IMR-90 (cell line): ENCODE results near the gene MEIS1. TPM values are rescaled to one million over a fixed set of nuclear protein-coding genes. Genes with fewer than 3 reads are reported as not detected.

Experiments
- ATAC-seq: fragments of 200-7000 bp; cut with Tn5 transposase; 2 replicates; pipeline ENCODE4 v1.9.1; 2020; ENCODE audit warnings: low read depth, mild to moderate bottlenecking, moderate library complexity
- BruUV-seq: library from RNA; stranded (reverse); fragments of 400-500 nt; replicated peaks from 2 replicates; lab custom pipeline; 2021; lab: Mats Ljungman, UMichigan
- CTCF ChIA-PET: fragments of 300-600 bp; formaldehyde crosslinking; extraction: SDS; loops from one replicate; lab custom pipeline; 2021; ENCODE audit warnings: antibody characterized with exemption; lab: Yijun Ruan, JAX
- POLR2A ChIA-PET: fragments of 300-600 bp; sonication (Branson Sonifier 250); formaldehyde crosslinking; loops from one replicate; lab custom pipeline; 2022; ENCODE audit warnings: antibody characterized with exemption; ENCODE audit not compliant: unreplicated experiment; lab: Charles Lee
- DNase-seq: peaks from one replicate; pipeline ENCODE4 v3.0.0; 2013
- H2AFZ ChIP-seq: replicated peaks from 2 replicates; pipeline ENCODE3; 2013; ENCODE audit warnings: low read length, mild to moderate bottlenecking; ENCODE audit not compliant: poor library complexity
- H2AK5ac ChIP-seq: 2 replicates; pipeline ENCODE4 v1.6.1; 2013; ENCODE audit warnings: low read depth, low read length, inconsistent platforms
- H2AK9ac ChIP-seq: replicated peaks from 2 replicates; pipeline ENCODE3; 2013; ENCODE audit warnings: mild to moderate bottlenecking, low read depth, low read length, moderate library complexity; ENCODE audit not compliant: poor library complexity
- H2BK120ac ChIP-seq: 2 replicates; pipeline ENCODE4 v1.6.1; 2013; ENCODE audit warnings: low read depth, low read length, inconsistent platforms
- H2BK15ac ChIP-seq: 3 replicates; pipeline ENCODE4 v1.6.1; 2013; ENCODE audit warnings: low read depth, low read length, inconsistent platforms
- H2BK20ac ChIP-seq: 2 replicates; pipeline ENCODE4 v1.6.1; 2013; ENCODE audit warnings: low read depth, mild to moderate bottlenecking, inconsistent platforms, low read length, moderate library complexity
- H2BK5ac ChIP-seq: 2 replicates; pipeline ENCODE4 v1.6.1; 2013; ENCODE audit warnings: mild to moderate bottlenecking, low read depth, low read length, inconsistent platforms; ENCODE audit not compliant: poor library complexity, severe bottlenecking
- H3K14ac ChIP-seq: replicated peaks from 2 replicates; pipeline ENCODE4 v1.6.1; 2013; ENCODE audit warnings: low read depth, low read length, inconsistent platforms
- H3K18ac ChIP-seq: 2 replicates; pipeline ENCODE4 v1.6.1; 2013; ENCODE audit warnings: low read depth, low read length, control low read depth
- H3K23ac ChIP-seq: 2 replicates; pipeline ENCODE4 v1.6.1; 2013; ENCODE audit warnings: low read depth, low read length, inconsistent platforms
- H3K27ac ChIP-seq: 2 replicates; pipeline ENCODE4 v1.5.1; 2013; ENCODE audit warnings: mild to moderate bottlenecking, control low read depth, low read length; ENCODE audit not compliant: insufficient read depth
- H3K27me3 ChIP-seq: 2 replicates; pipeline ENCODE4 v1.6.1; 2013; ENCODE audit warnings: low read length; ENCODE audit not compliant: control insufficient read depth, insufficient read depth
- H3K36me3 ChIP-seq: 2 replicates; pipeline ENCODE4 v1.6.1; 2013; ENCODE audit warnings: low read length, mixed read lengths; ENCODE audit not compliant: control insufficient read depth, insufficient read depth
- H3K4ac ChIP-seq: 2 replicates; pipeline ENCODE4 v1.6.1; 2013; ENCODE audit warnings: low read depth, low read length, inconsistent platforms
- H3K4me1 ChIP-seq: 2 replicates; pipeline ENCODE4 v1.6.1; 2013; ENCODE audit warnings: low read length, mixed read lengths; ENCODE audit not compliant: control insufficient read depth, insufficient read depth
- H3K4me2 ChIP-seq: 2 replicates; pipeline ENCODE4 v1.6.1; 2013; ENCODE audit warnings: low read depth, mild to moderate bottlenecking, control low read depth, low read length, moderate library complexity
- H3K4me3 ChIP-seq: 2 replicates; pipeline ENCODE4 v1.5.1; 2013; ENCODE audit warnings: low read depth, mild to moderate bottlenecking, control low read depth, low read length, moderate library complexity; ENCODE audit not compliant: insufficient read depth
- H3K56ac ChIP-seq: 2 replicates; pipeline ENCODE4 v1.6.1; 2013; ENCODE audit warnings: low read length, inconsistent platforms; ENCODE audit not compliant: insufficient read depth; ENCODE audit errors: extremely low read depth
- H3K79me1 ChIP-seq, 2 experiments: 2 replicates each; pipeline ENCODE4 v1.6.1; 2013; ENCODE audit warnings: low read length in 2 of 2, inconsistent platforms in 1 of 2, low read depth in 1 of 2
- H3K9ac ChIP-seq: 2 replicates; pipeline ENCODE4 v1.6.1; 2013; ENCODE audit warnings: low read depth, low read length, control low read depth
- H3K9me1 ChIP-seq: 2 replicates; pipeline ENCODE4 v1.6.1; 2013; ENCODE audit warnings: low read length, inconsistent platforms; ENCODE audit not compliant: insufficient read depth
- H3K9me3 ChIP-seq: 2 replicates; pipeline ENCODE4 v1.6.1; 2013; ENCODE audit warnings: low read length; ENCODE audit not compliant: control insufficient read depth, insufficient read depth
- H4K20me1 ChIP-seq: 2 replicates; pipeline ENCODE4 v1.6.1; 2013; ENCODE audit warnings: low read length, inconsistent platforms; ENCODE audit not compliant: insufficient read depth
- H4K5ac ChIP-seq: 2 replicates; pipeline ENCODE4 v1.6.1; 2013; ENCODE audit warnings: mild to moderate bottlenecking, low read depth, low read length, control low read depth
- H4K8ac ChIP-seq, 2 experiments: 2 replicates each; pipeline ENCODE4 v1.6.1; 2013; ENCODE audit warnings: low read depth in 2 of 2, low read length in 2 of 2, control low read depth in 1 of 2, inconsistent platforms in 1 of 2
- H4K91ac ChIP-seq: 2 replicates; pipeline ENCODE4 v1.6.1; 2013; ENCODE audit warnings: low read depth, low read length, inconsistent platforms; ENCODE audit not compliant: insufficient read depth
- BHLHE40 ChIP-seq: fragments of 150-350 bp; IDR thresholded peaks from 2 replicates; pipeline ENCODE4 v1.6.1; 2016; ENCODE audit warnings: mild to moderate bottlenecking, low read depth, low read length
- CHD1 ChIP-seq: IDR thresholded peaks from 2 replicates; pipeline ENCODE4 v1.6.1; 2012; ENCODE audit warnings: low read depth, low read length, improper control_type of control experiment
- ELK1 ChIP-seq: fragments of 150-350 bp; IDR thresholded peaks from 2 replicates; pipeline ENCODE4 v1.6.1; 2016; ENCODE audit warnings: low read depth, mild to moderate bottlenecking, low read length, moderate library complexity, borderline replicate concordance
- MAZ ChIP-seq: IDR thresholded peaks from 2 replicates; pipeline ENCODE4 v1.6.1; 2012; ENCODE audit warnings: low read depth, mild to moderate bottlenecking, low read length, improper control_type of control experiment, moderate library complexity, borderline replicate concordance
- MXI1 ChIP-seq: IDR thresholded peaks from 2 replicates; pipeline ENCODE4 v1.6.1; 2012; ENCODE audit warnings: low read depth, mild to moderate bottlenecking, low read length, moderate library complexity, borderline replicate concordance
- RAD21 ChIP-seq: IDR thresholded peaks from 2 replicates; pipeline ENCODE4 v1.6.1; 2012; ENCODE audit warnings: low read length, improper control_type of control experiment
- RFX5 ChIP-seq: IDR thresholded peaks from 2 replicates; pipeline ENCODE4 v1.8.0; 2012; ENCODE audit warnings: low read depth, mild to moderate bottlenecking, low read length, moderate library complexity
- SMC3 ChIP-seq: fragments of 150-350 bp; IDR thresholded peaks from 2 replicates; pipeline ENCODE4 v1.6.1; 2016; ENCODE audit warnings: low read depth, mild to moderate bottlenecking, antibody characterized with exemption, low read length, moderate library complexity
- USF2 ChIP-seq: fragments of 150-350 bp; IDR thresholded peaks from 2 replicates; pipeline ENCODE4 v1.6.1; 2017; ENCODE audit warnings: mild to moderate bottlenecking, antibody characterized with exemption, low read length, low read depth
- whole genome bisulfite sequencing, 2 experiments: methylation state at CpG; one replicate each; pipeline versions ENCODE4 v1.1.5 to v1.1.7; 2013; ENCODE audit warnings: missing lambda C conversion rate in 2 of 2; ENCODE audit not compliant: insufficient read length in 1 of 2; ENCODE audit errors: extremely low coverage in 2 of 2; 5-methylcytosine and 5-hydroxymethylcytosine counted together
- dilution Hi-C: fragments of 300-500 bp; cut with HindIII; formaldehyde crosslinking; loops from one replicate; pipeline ENCODE4 v1.14.3; 2018; ENCODE audit warnings: low sequenced_read_pairs; ENCODE audit not compliant: unreplicated experiment
- in situ Hi-C: fragments of 300-500 bp; cut with MboI; formaldehyde crosslinking; loops from 3 replicates; pipeline ENCODE4 v1.14.3; 2019; ENCODE audit warnings: low sequenced_read_pairs, inconsistent platforms, mixed read lengths
- intact Hi-C: fragments of 100-400 bp; cut with micrococcal nuclease; formaldehyde crosslinking; loops from 2 replicates; pipeline ENCODE4 v1.10.0; 2022
- polyA plus RNA-seq, 3 experiments: library from polyadenylated mRNA; depleted of rRNA; stranded (reverse); fragments of >200 nt; gene quantifications; 2 replicates each; pipeline ENCODE4 v1.2.3, GENCODE V29; 2012; ENCODE audit warnings: low replicate concordance in 1 of 3
- total RNA-seq: library from RNA; depleted of rRNA; stranded (reverse); fragments of >200 nt; gene quantifications from 2 replicates; pipeline ENCODE4 v1.2.3, GENCODE V29; 2012
- TF ChIP-seq, protein P1 (sequence below): conservative IDR thresholded peaks from 2 replicates; pipeline ENCODE4 v1.5.1; 2012; ENCODE audit warnings: mild to moderate bottlenecking, low read depth, low read length, improper control_type of control experiment

The MEIS1 gene
- total and polyA plus RNA-seq, 2 of the 4 experiments (the other 2 are of a cell fraction), result 54.4 to 157 TPM

DNA sequence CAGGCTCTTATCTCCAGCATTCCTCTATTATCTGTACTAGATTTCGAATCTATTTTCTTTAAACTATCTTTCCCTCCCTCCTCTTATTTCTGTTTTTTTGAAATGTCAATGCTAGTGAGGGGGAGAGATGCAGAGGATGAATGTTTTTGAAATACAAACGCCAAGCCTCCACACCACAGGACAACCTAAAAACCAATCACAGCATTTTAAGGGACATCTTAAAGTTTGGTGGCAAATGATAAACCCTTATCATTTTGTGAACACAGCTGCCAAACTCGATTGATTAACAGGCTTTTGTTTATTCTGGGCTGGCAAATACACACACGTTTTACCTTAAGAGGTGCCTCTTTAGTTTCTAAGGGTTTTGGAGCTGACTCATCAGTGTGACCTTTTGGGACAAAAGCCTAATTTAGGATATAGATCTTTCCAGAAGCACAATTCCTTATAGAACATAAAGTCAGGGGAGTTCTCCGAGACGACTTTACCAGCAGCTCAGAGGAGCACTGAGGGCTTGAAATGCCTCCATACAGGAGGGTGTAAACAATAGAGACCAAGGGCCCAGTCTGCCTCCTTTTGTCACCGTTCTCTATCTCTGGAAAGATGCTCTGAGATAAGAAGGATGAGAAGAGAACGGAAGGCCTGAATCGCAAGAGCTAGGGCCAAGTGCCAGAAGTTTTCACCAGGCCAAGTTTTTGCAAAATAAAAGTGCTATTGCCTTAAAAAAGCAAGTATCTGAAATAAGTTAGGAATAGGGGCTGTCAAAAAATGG is 4.2 kb upstream of the MEIS1 start:
- peak overlapping the region; percentile 56 for H2BK120ac ChIP-seq
- peak overlapping the region; percentile 63 for H3K4me2 ChIP-seq
- H3K9ac ChIP-seq, result peak overlapping the region; percentile 60
- DNase-seq (no peak), ATAC-seq (no peak)
- H4K20me1 ChIP-seq, result peaks cover 6% of the 10 kb centered on the region; the same call in 1 of the 2 replicates
- H2AK5ac ChIP-seq, result peak overlapping the region; percentile 28; the same call in 1 of the 2 replicates
- H3K79me1 ChIP-seq, result peaks cover 5 to 20% of the 10 kb centered on the region in 2 experiments; a peak in 1 of 4 replicates
- peak overlapping the region; percentile 42 for H3K4ac ChIP-seq
- ChIA-PET POLR2A (no interaction called here), CTCF (interaction anchor here (0.5 to 0.6 kb wide), 2 partner anchors 893 to 1214 kb away, joined by 3 read pairs; no protein-coding TSS in a partner anchor)
- H3K27me3 ChIP-seq, result peaks cover 6% of the 10 kb centered on the region; the same call in 1 of the 2 replicates
- no TSS peak for BruUV-seq
- peak overlapping the region; percentile 26; the same call in 1 of the 2 replicates for H3K14ac ChIP-seq
- H3K4me1 ChIP-seq, result peaks cover 5% of the 10 kb centered on the region; the same call in 1 of the 2 replicates
- peak overlapping the region; percentile 80; the same call in 1 of the 3 replicates for H2BK15ac ChIP-seq
- no peaks in the 10 kb centered on the region for H3K9me3 ChIP-seq
- 100% methylated on average over 1 of the region's 9 CpGs; no CpG with 5 or more reads in 1 of the 2 experiments for WGBS, 2 experiments
- in situ Hi-C loops, result loop anchor here (5.0 to 25.0 kb wide), 5 partner anchors 414 to 1607 kb away; no protein-coding TSS in a partner anchor
- H3K9me1 ChIP-seq, result no peaks in the 10 kb centered on the region
- H3K23ac ChIP-seq, result peak overlapping the region; percentile 57
- peak overlapping the region; percentile 45 for H2AFZ ChIP-seq
- no peak overlapping the region for H2AK9ac ChIP-seq
- H3K18ac ChIP-seq, result peak overlapping the region; percentile 32
- peak overlapping the region; percentile 64 to 78 for H4K8ac ChIP-seq
- H4K5ac ChIP-seq, result peak overlapping the region; percentile 81
- TF ChIP-seq RAD21, result no peak
- TF ChIP-seq USF2, result no peak
- TF ChIP-seq ELK1, result no peak
- no peak for TF ChIP-seq MXI1
- TF ChIP-seq SMC3, result no peak
- no peak for TF ChIP-seq BHLHE40
- no peak for TF ChIP-seq MAZ
- no peak for TF ChIP-seq RFX5
- TF ChIP-seq CHD1, result no peak
- TF ChIP-seq, protein P1, sequence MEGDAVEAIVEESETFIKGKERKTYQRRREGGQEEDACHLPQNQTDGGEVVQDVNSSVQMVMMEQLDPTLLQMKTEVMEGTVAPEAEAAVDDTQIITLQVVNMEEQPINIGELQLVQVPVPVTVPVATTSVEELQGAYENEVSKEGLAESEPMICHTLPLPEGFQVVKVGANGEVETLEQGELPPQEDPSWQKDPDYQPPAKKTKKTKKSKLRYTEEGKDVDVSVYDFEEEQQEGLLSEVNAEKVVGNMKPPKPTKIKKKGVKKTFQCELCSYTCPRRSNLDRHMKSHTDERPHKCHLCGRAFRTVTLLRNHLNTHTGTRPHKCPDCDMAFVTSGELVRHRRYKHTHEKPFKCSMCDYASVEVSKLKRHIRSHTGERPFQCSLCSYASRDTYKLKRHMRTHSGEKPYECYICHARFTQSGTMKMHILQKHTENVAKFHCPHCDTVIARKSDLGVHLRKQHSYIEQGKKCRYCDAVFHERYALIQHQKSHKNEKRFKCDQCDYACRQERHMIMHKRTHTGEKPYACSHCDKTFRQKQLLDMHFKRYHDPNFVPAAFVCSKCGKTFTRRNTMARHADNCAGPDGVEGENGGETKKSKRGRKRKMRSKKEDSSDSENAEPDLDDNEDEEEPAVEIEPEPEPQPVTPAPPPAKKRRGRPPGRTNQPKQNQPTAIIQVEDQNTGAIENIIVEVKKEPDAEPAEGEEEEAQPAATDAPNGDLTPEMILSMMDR, result no peak
- peak overlapping the region; percentile 8; the same call in 1 of the 2 replicates for H3K56ac ChIP-seq
- H4K91ac ChIP-seq, result peak overlapping the region; percentile 14; the same call in 1 of the 2 replicates
- dilution Hi-C loops, result loop anchor here (25.0 kb wide), 1 partner anchor 782 kb away; no protein-coding TSS in a partner anchor
- peak overlapping the region; percentile 45; the same call in 1 of the 2 replicates for H2BK20ac ChIP-seq
- H3K36me3 ChIP-seq, result no peaks in the 10 kb centered on the region
- H3K27ac ChIP-seq, result peak overlapping the region; percentile 71; the same call in 1 of the 2 replicates
- intact Hi-C loops, result loop anchor here (5.0 kb wide), 1 partner anchor 892 kb away; no protein-coding TSS in a partner anchor
- H2BK5ac ChIP-seq, result no peak overlapping the region
- no peak overlapping the region for H3K4me3 ChIP-seq
